Mesendoderm (in vitro differentiated cells): ENCODE results near the gene HGS.

Source experiments
- DNase-seq: peaks from one replicate; pipeline ENCODE4 v3.0.0; 2013
- H2AK5ac ChIP-seq: 2 replicates; pipeline ENCODE4 v1.6.1; 2013; ENCODE audit warnings: low read length, inconsistent platforms
- H2BK120ac ChIP-seq: 2 replicates; pipeline ENCODE4 v1.6.1; 2013; ENCODE audit warnings: low read depth, mild to moderate bottlenecking, low read length, moderate library complexity, mixed read lengths
- H2BK15ac ChIP-seq: replicated peaks from 2 replicates; pipeline ENCODE4 v1.6.1; 2013; ENCODE audit warnings: low read depth, mild to moderate bottlenecking, moderate library complexity
- H2BK5ac ChIP-seq: 2 replicates; pipeline ENCODE4 v1.6.1; 2013; ENCODE audit warnings: low read length, inconsistent platforms
- H3K18ac ChIP-seq: 2 replicates; pipeline ENCODE4 v1.6.1; 2013; ENCODE audit warnings: mild to moderate bottlenecking, low read length, mixed read lengths
- H3K23ac ChIP-seq: one replicate; pipeline ENCODE4 v1.6.1; 2013; ENCODE audit warnings: low read length
- H3K27ac ChIP-seq: 2 replicates; pipeline ENCODE4 v1.5.1; 2013; ENCODE audit warnings: low read depth, mild to moderate bottlenecking, inconsistent platforms, low read length, moderate library complexity
- H3K27me3 ChIP-seq: 2 replicates; pipeline ENCODE4 v1.6.1; 2013; ENCODE audit warnings: low read length, control low read depth, mild to moderate bottlenecking, inconsistent platforms; ENCODE audit not compliant: insufficient read depth, poor library complexity
- H3K36me3 ChIP-seq: 2 replicates; pipeline ENCODE4 v1.6.1; 2013; ENCODE audit warnings: low read length, inconsistent platforms; ENCODE audit not compliant: control insufficient read depth, insufficient read depth
- H3K4ac ChIP-seq: one replicate; pipeline ENCODE4 v1.6.1; 2013; ENCODE audit warnings: low read depth, mild to moderate bottlenecking, low read length, moderate library complexity
- H3K4me1 ChIP-seq: 2 replicates; pipeline ENCODE4 v1.6.1; 2013; ENCODE audit warnings: low read depth, low read length, inconsistent platforms; ENCODE audit not compliant: control insufficient read depth
- H3K4me2 ChIP-seq: 2 replicates; pipeline ENCODE4 v1.6.1; 2013; ENCODE audit warnings: low read length
- H3K4me3 ChIP-seq: 2 replicates; pipeline ENCODE4 v1.5.1; 2013; ENCODE audit warnings: mild to moderate bottlenecking, low read length
- H3K56ac ChIP-seq: one replicate; pipeline ENCODE4 v1.6.1; 2013; ENCODE audit warnings: low read length
- H3K79me1 ChIP-seq: 2 replicates; pipeline ENCODE4 v1.6.1; 2013; ENCODE audit warnings: low read length, inconsistent platforms
- H3K79me2 ChIP-seq: 2 replicates; pipeline ENCODE4 v1.6.1; 2013; ENCODE audit warnings: mild to moderate bottlenecking, low read length; ENCODE audit not compliant: control insufficient read depth, insufficient read depth
- H3K9ac ChIP-seq: 2 replicates; pipeline ENCODE4 v1.6.1; 2013; ENCODE audit warnings: low read length, inconsistent platforms
- H4K5ac ChIP-seq: one replicate; pipeline ENCODE4 v1.6.1; 2013; ENCODE audit warnings: low read length
- H4K8ac ChIP-seq: one replicate; pipeline ENCODE4 v1.6.1; 2013; ENCODE audit warnings: low read depth, mild to moderate bottlenecking, control low read depth, low read length, moderate library complexity
- WGBS: extraction: QIAGEN DNeasy Blood & Tissue Kit; methylation state at CpG from one replicate; pipeline ENCODE4 v1.1.7; 2013; ENCODE audit warnings: low lambda C conversion rate, missing lambda C conversion rate; ENCODE audit not compliant: insufficient coverage; ENCODE audit errors: extremely low coverage; 5-methylcytosine and 5-hydroxymethylcytosine counted together

The HGS gene

GRCh38 chr17:81652906-81653771 is 30.7 kb upstream of the HGS start:
- Histone ChIP-seq H3K79me1 (no peaks in the 10 kb centered on the region), H3K4ac (peak overlapping the region; percentile 66), H3K4me2 (peak overlapping the region; percentile 19), H3K23ac (no peak overlapping the region), H2BK15ac (no peak overlapping the region), H3K79me2 (no peaks in the 10 kb centered on the region), H2BK120ac (no peak overlapping the region), H3K4me1 (peaks cover 4% of the 10 kb centered on the region), H3K27me3 (peaks cover 5% of the 10 kb centered on the region), H3K4me3 (no peak overlapping the region), H3K36me3 (no peaks in the 10 kb centered on the region), H2AK5ac (no peak overlapping the region), H2BK5ac (peak overlapping the region; percentile 81), H4K5ac (no peak overlapping the region), H3K56ac (peak overlapping the region; percentile 83), H3K27ac (no peak overlapping the region), H4K8ac (no peak overlapping the region), H3K18ac (peak overlapping the region; percentile 19), H3K9ac (peak overlapping the region; percentile 56)
- peak; percentile 44 for DNase-seq
- no CpG with 5 or more reads among the region's 27 CpGs for WGBS

GRCh38 chr17:81655378-81656117 is 28.3 kb upstream of the HGS start:
- no peak overlapping the region for H3K23ac ChIP-seq
- no peak overlapping the region for H2BK5ac ChIP-seq
- H3K56ac ChIP-seq, result no peak overlapping the region
- no peak overlapping the region for H3K18ac ChIP-seq
- no peak overlapping the region for H3K4me2 ChIP-seq
- H3K27ac ChIP-seq, result no peak overlapping the region
- H2BK120ac ChIP-seq, result no peak overlapping the region
- WGBS, result no CpG with 5 or more reads among the region's 18 CpGs
- no peak overlapping the region for H2BK15ac ChIP-seq
- no peak overlapping the region for H2AK5ac ChIP-seq
- no peaks in the 10 kb centered on the region for H3K79me2 ChIP-seq
- H3K27me3 ChIP-seq, result no peaks in the 10 kb centered on the region
- H3K9ac ChIP-seq, result no peak overlapping the region
- H3K4me3 ChIP-seq, result no peak overlapping the region
- H4K5ac ChIP-seq, result no peak overlapping the region
- H4K8ac ChIP-seq, result no peak overlapping the region
- DNase-seq, result no peak
- peaks cover 4% of the 10 kb centered on the region for H3K4me1 ChIP-seq
- no peak overlapping the region for H3K4ac ChIP-seq
- H3K36me3 ChIP-seq, result no peaks in the 10 kb centered on the region
- no peaks in the 10 kb centered on the region for H3K79me1 ChIP-seq

- Histone ChIP-seq H3K9ac (no peak within 1 kb of the TSS), H3K4me2 (no peak within 1 kb of the TSS), H4K5ac (no peak within 1 kb of the TSS), H3K36me3 (no peaks in the 10 kb centered on the region), H3K4me1 (peaks cover 4% of the 10 kb centered on the region), H3K4ac (no peak within 1 kb of the TSS), H2BK120ac (no peak within 1 kb of the TSS), H3K27ac (no peak within 1 kb of the TSS), H3K18ac (no peak within 1 kb of the TSS), H3K27me3 (no peaks in the 10 kb centered on the region), H3K4me3 (no peak within 1 kb of the TSS), H2BK5ac (no peak within 1 kb of the TSS), H3K56ac (no peak within 1 kb of the TSS), H3K79me2 (no peaks in the 10 kb centered on the region), H2BK15ac (no peak within 1 kb of the TSS), H4K8ac (no peak within 1 kb of the TSS), H3K23ac (no peak within 1 kb of the TSS), H3K79me1 (no peaks in the 10 kb centered on the region), H2AK5ac (no peak within 1 kb of the TSS)
- DNase-seq, result no peak
- WGBS, result no CpG with 5 or more reads among the region's 15 CpGs
Measured at GRCh38 chr17:81656118-81656743, 27.6 kb upstream of the HGS start, which contains the start of gene PDE6G. TSS of gene PDE6G (minus strand) at chr17:81656542. CDS start at chr17:81653305, 3,237 bp downstream.

GRCh38 chr17:81656835-81657234 is 27.0 kb upstream of the HGS start:
- Histone ChIP-seq H3K27me3 (no peaks in the 10 kb centered on the region), H2BK120ac (no peak overlapping the region), H3K4me1 (peaks cover 4% of the 10 kb centered on the region), H3K79me2 (no peaks in the 10 kb centered on the region), H3K4ac (no peak overlapping the region), H3K9ac (no peak overlapping the region), H3K56ac (no peak overlapping the region), H3K23ac (no peak overlapping the region), H2AK5ac (no peak overlapping the region), H4K5ac (no peak overlapping the region), H3K18ac (no peak overlapping the region), H2BK5ac (no peak overlapping the region), H4K8ac (no peak overlapping the region), H3K27ac (no peak overlapping the region), H2BK15ac (no peak overlapping the region), H3K79me1 (no peaks in the 10 kb centered on the region), H3K36me3 (no peaks in the 10 kb centered on the region), H3K4me2 (no peak overlapping the region), H3K4me3 (no peak overlapping the region)
- no CpG with 5 or more reads among the region's 4 CpGs for WGBS
- DNase-seq, result no peak

GRCh38 chr17:81659038-81659437 is 24.8 kb upstream of the HGS start:
- Histone ChIP-seq H4K5ac (no peak overlapping the region), H3K27me3 (no peaks in the 10 kb centered on the region), H2BK5ac (no peak overlapping the region), H3K36me3 (no peaks in the 10 kb centered on the region), H3K4me2 (no peak overlapping the region), H2BK15ac (no peak overlapping the region), H2BK120ac (no peak overlapping the region), H3K27ac (no peak overlapping the region), H2AK5ac (no peak overlapping the region), H3K79me1 (no peaks in the 10 kb centered on the region), H3K4ac (no peak overlapping the region), H3K23ac (no peak overlapping the region), H3K4me3 (no peak overlapping the region), H4K8ac (no peak overlapping the region), H3K79me2 (no peaks in the 10 kb centered on the region), H3K9ac (no peak overlapping the region), H3K4me1 (no peaks in the 10 kb centered on the region), H3K56ac (no peak overlapping the region), H3K18ac (no peak overlapping the region)
- WGBS, result no CpG with 5 or more reads among the region's 5 CpGs
- DNase-seq, result no peak
